Activated CD4-positive, CD25-positive, alpha-beta regulatory T cell treated with anti-CD3 and anti-CD28 coated beads, Interleukin-2, amount 50 U/mL, for 16 hours (primary cell): Measurements from ENCODE around the gene ZNF865.

Source experiments
- DNase-seq: peaks from one replicate; pipeline ENCODE4 v3.0.0-alpha.2; 2020; ENCODE audit warnings: low read depth, low spot score

Gene ZNF865

GRCh38 chr19:55658846-55659459 lies 53.5 kb downstream of the ZNF865 start:
- DNase-seq = no peak

DNA sequence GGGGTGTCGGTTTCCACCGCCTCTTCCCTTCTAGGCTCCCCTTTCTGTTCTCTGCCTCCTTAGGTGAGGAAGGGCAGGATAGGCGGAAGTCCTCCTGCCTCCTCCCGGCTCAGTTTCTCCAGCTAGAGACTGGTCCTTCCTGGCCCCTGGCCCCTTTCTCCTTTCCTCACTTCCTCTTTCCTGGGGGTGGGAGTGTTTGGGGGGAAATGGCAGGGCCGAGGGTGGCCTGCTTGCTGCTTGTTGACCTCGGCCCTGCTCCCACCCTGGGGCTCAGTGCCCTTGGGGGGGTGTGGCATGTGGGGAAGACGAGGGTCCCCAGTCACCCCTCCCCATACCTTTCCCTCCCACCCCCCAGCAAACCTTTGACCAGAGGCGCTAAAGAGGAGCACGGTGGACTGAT lies 54.4 kb downstream of the ZNF865 start:
- no peak for DNase-seq

- DNase-seq = no peak
Observed at GRCh38 chr19:55660404-55660803, 55.0 kb downstream of the ZNF865 start.

GRCh38 chr19:55660991-55661390 lies 55.5 kb downstream of the ZNF865 start:
- no peak for DNase-seq

DNA sequence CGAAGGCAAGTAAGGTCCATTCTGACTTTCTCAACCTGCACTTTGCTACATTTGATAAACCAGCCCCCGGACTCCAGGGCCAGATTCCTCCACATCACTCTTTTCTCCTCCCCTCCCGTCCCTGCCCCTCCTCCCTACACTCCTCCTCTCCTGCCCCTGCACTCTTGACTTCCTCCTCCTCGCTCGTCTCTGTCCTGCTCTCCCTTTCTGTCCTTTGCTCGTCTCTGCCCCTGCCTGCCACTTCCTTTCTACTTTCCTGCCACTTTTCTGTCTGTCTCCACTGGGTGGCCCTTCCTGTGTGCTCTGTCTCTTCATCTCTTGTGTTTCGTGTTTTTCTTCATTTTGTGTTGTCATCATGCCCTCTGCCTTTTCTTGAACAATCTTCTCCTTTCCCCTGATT lies 56.4 kb downstream of the ZNF865 start:
- DNase-seq = no peak

DNA sequence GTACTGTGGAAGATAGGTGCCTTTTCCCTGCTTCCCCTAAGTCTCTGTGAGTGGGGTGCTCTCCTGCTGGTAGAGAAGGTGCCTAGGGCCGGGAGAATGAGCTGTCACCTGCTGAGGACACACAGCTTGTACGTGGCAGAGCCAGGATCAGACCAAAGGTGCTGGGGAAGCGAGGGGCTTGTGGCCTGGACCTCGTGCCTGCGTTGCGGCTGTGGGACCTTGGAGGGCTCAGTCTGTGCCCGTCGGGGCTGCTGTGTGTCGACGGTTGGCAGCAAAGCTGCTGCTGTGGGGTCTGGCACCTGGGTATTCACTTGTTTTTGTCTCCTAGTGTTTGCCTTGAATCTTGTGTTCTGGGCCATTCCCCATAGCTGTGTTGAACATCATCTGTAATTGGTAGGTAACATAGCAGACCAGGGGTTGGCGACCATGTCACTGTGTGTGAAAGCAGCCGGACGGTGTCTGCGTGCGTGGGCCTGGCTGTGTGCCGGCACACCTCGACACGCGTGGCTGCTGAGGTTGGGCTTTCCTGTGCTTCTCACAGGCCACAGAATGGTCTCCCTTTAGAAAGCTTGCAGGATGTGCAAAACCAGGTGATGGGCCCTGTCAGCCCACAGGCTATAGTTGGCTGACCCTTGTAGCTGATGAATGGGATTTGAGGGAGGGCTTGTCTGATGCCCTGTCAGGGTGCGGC lies 58.5 kb downstream of the ZNF865 start:
- DNase-seq = no peak

GRCh38 chr19:55666343-55667005 lies 61.0 kb downstream of the ZNF865 start:
- no peak for DNase-seq
